GM23338 (cell line): ENCODE measurements around the gene NSD1. TPM values are rescaled to one million over a fixed set of nuclear protein-coding genes. Genes with fewer than 3 reads are reported as not detected.

Experiments
- ATAC-seq: fragments of 200-7000 bp; cut with Tn5 transposase; 3 replicates; pipeline ENCODE4 v1.9.1; 2020
- DNase-seq: peaks from one replicate; pipeline ENCODE4 v3.0.0-alpha.2; 2015; ENCODE audit warnings: low spot score
- H2AFZ ChIP-seq: fragments of 200-600 bp; sonication (generic); 2 replicates; pipeline ENCODE4 v1.8.0; 2016; ENCODE audit warnings: antibody characterized with exemption, mild to moderate bottlenecking, moderate library complexity
- H3F3A ChIP-seq: fragments of 200-600 bp; sonication (generic); replicated peaks from 2 replicates; pipeline ENCODE4 v1.8.0; 2017; ENCODE audit warnings: antibody characterized with exemption, mixed run types, low read depth
- H3K27ac ChIP-seq: fragments of 200-600 bp; sonication (generic); 2 replicates; pipeline ENCODE4 v1.6.1; 2016; ENCODE audit warnings: low read depth
- H3K27me3 ChIP-seq: fragments of 200-600 bp; sonication (generic); 2 replicates; pipeline ENCODE4 v1.8.0; 2016; ENCODE audit warnings: mild to moderate bottlenecking, mixed run types, moderate library complexity; ENCODE audit not compliant: insufficient read depth
- H3K36me3 ChIP-seq: fragments of 200-600 bp; sonication (generic); 2 replicates; pipeline ENCODE4 v1.8.0; 2016; ENCODE audit warnings: mild to moderate bottlenecking; ENCODE audit not compliant: insufficient read depth
- H3K4me1 ChIP-seq: fragments of 200-600 bp; sonication (generic); 2 replicates; pipeline ENCODE4 v1.8.0; 2016; ENCODE audit warnings: mild to moderate bottlenecking, moderate library complexity; ENCODE audit not compliant: insufficient read depth
- H3K4me2 ChIP-seq: fragments of 200-600 bp; sonication (generic); 2 replicates; pipeline ENCODE4 v1.7.1; 2017; ENCODE audit warnings: mixed run types
- H3K4me3 ChIP-seq: fragments of 200-600 bp; sonication (generic); 2 replicates; pipeline ENCODE4 v1.6.1; 2016; ENCODE audit warnings: mixed run types
- H3K79me2 ChIP-seq: fragments of 200-600 bp; sonication (generic); replicated peaks from 2 replicates; pipeline ENCODE4 v1.8.0; 2017; ENCODE audit warnings: mild to moderate bottlenecking; ENCODE audit not compliant: insufficient read depth
- H3K9me2 ChIP-seq: fragments of 200-600 bp; sonication (generic); 2 replicates; pipeline ENCODE4 v1.8.0; 2017; ENCODE audit not compliant: insufficient read depth
- H4K20me1 ChIP-seq: fragments of 200-600 bp; sonication (generic); replicated peaks from 2 replicates; pipeline ENCODE4 v1.8.0; 2017; ENCODE audit warnings: mild to moderate bottlenecking; ENCODE audit not compliant: insufficient read depth
- H3K27ac Mint-ChIP-seq: 2 replicates; pipeline ENCODE4 v1.8.0; 2020; ENCODE audit warnings: inconsistent platforms, mild to moderate bottlenecking, moderate library complexity, mixed read lengths
- H3K27me3 Mint-ChIP-seq: 3 replicates; pipeline ENCODE4 v1.8.0; 2022; ENCODE audit warnings: low read depth, mild to moderate bottlenecking, moderate library complexity, mixed read lengths, inconsistent platforms; ENCODE audit not compliant: insufficient read depth, poor library complexity
- H3K36me3 Mint-ChIP-seq: 3 replicates; pipeline ENCODE4 v1.8.0; 2021; ENCODE audit warnings: low read depth, mild to moderate bottlenecking, inconsistent platforms, moderate library complexity, mixed read lengths
- H3K4me1 Mint-ChIP-seq: 3 replicates; pipeline ENCODE4 v1.8.0; 2020; ENCODE audit warnings: mild to moderate bottlenecking, inconsistent platforms, mixed read lengths
- H3K4me3 Mint-ChIP-seq: 3 replicates; pipeline ENCODE4 v1.8.0; 2021; ENCODE audit warnings: moderate library complexity, mild to moderate bottlenecking, inconsistent platforms, mixed read lengths
- H3K9me3 Mint-ChIP-seq: 3 replicates; pipeline ENCODE4 v1.8.0; 2020; ENCODE audit warnings: moderate library complexity, mild to moderate bottlenecking, inconsistent platforms, mixed read lengths
- JUNB ChIP-seq: IDR thresholded peaks from one replicate; pipeline ENCODE4 v1.6.1; 2016; ENCODE audit warnings: antibody characterized with exemption; ENCODE audit not compliant: unreplicated experiment
- NANOG ChIP-seq: IDR thresholded peaks from 2 replicates; pipeline ENCODE4 v1.6.1; 2016; ENCODE audit warnings: antibody characterized with exemption, borderline replicate concordance
- POLR2AphosphoS5 ChIP-seq: IDR thresholded peaks from 2 replicates; pipeline ENCODE4 v1.6.1; 2016; ENCODE audit warnings: antibody characterized with exemption, low read depth
- REST ChIP-seq: IDR thresholded peaks from one replicate; pipeline ENCODE4 v1.6.1; 2018; ENCODE audit warnings: antibody characterized with exemption; ENCODE audit not compliant: unreplicated experiment
- long read RNA-seq: library from polyadenylated mRNA; unstranded; transcript quantifications from one replicate; pipeline ENCODE4 v2.0.0, GENCODE V29; 2020; ENCODE audit not compliant: unreplicated experiment
- polyA plus RNA-seq: library from polyadenylated mRNA; unstranded; fragments of >200 nt; fragmentation: Nextera tagmentation; extraction: Ambion mirVana; gene quantifications from 2 replicates; pipeline ENCODE4 v1.2.1, GENCODE V29; 2016
- total RNA-seq: library from RNA; depleted of rRNA; stranded (reverse); fragments of >200 nt; shearing (Covaris generic); gene quantifications from 2 replicates; pipeline ENCODE4 v1.2.3, GENCODE V29; 2014; rRNA removed
- TF ChIP-seq, protein P1 (sequence below): IDR thresholded peaks from 2 replicates; pipeline ENCODE4 v1.6.1; 2016; ENCODE audit warnings: antibody characterized with exemption

The NSD1 gene, protein sequence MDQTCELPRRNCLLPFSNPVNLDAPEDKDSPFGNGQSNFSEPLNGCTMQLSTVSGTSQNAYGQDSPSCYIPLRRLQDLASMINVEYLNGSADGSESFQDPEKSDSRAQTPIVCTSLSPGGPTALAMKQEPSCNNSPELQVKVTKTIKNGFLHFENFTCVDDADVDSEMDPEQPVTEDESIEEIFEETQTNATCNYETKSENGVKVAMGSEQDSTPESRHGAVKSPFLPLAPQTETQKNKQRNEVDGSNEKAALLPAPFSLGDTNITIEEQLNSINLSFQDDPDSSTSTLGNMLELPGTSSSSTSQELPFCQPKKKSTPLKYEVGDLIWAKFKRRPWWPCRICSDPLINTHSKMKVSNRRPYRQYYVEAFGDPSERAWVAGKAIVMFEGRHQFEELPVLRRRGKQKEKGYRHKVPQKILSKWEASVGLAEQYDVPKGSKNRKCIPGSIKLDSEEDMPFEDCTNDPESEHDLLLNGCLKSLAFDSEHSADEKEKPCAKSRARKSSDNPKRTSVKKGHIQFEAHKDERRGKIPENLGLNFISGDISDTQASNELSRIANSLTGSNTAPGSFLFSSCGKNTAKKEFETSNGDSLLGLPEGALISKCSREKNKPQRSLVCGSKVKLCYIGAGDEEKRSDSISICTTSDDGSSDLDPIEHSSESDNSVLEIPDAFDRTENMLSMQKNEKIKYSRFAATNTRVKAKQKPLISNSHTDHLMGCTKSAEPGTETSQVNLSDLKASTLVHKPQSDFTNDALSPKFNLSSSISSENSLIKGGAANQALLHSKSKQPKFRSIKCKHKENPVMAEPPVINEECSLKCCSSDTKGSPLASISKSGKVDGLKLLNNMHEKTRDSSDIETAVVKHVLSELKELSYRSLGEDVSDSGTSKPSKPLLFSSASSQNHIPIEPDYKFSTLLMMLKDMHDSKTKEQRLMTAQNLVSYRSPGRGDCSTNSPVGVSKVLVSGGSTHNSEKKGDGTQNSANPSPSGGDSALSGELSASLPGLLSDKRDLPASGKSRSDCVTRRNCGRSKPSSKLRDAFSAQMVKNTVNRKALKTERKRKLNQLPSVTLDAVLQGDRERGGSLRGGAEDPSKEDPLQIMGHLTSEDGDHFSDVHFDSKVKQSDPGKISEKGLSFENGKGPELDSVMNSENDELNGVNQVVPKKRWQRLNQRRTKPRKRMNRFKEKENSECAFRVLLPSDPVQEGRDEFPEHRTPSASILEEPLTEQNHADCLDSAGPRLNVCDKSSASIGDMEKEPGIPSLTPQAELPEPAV (N-terminal part only)
- total RNA-seq (85.9 and 106 TPM in 2 replicates), polyA plus RNA-seq (82.5 and 96.4 TPM in 2 replicates)
- long read RNA-seq, partial matches to known transcripts = 14 of 34 reads
- long read RNA-seq, other reads (novel, unspliced or antisense) = 16 of 34 reads

DNA sequence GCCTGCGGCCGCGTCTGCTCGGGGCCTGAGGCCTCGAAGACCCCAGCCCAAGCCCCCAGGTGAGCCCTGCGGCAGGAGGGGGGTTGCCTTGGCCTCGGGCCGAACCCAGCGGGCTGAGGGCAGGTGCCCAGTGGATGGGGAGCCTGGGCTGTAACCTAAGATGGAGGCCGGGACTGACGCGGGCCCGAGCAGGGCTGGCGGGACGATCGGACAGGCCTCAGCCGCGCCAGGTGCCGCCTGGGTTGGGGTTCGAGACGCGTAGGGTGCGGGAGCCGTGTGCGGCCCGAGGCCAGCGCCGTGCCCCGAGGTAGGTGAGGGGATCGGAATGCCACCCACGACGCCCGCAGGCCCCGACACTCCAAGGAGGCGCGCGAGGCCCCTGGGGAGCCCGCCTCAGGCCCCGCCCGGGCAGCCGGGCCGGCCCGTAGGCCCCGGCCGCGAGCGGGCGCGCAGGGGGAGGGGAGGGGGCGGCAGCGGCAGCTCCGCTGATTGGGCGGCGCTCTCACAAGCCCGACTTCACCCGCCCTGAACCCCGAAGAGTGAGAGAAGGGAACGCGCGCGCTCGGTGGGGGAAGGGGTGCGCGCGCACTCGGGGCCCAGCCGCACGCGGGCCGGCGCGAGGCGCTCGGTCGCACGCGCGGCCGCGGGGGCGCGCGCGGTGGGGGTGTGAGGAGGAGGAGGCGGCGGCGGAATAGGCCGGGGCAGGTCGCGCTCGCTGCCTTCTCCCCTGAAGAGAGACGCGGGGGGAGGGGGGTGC is at the start of gene NSD1:
NSD1 (plus strand) TSS at position 678 of the 757 bp plus-strand sequence. CDS start 1,331 bp downstream, outside the sequence.
- TF ChIP-seq REST (no peak), POLR2AphosphoS5 (peak; percentile 40)
- ATAC-seq (peak; percentile 46), DNase-seq (peak; percentile 98)
- Histone ChIP-seq H2AFZ (no peak within 1 kb of the TSS), H3F3A (peaks cover 14% of the 10 kb centered on the region; the same call in 1 of the 2 replicates), H3K4me2 (peak within 1 kb of the TSS; percentile 97), H3K4me3 (peak within 1 kb of the TSS; percentile 94), H3K9me2 (no peaks in the 10 kb centered on the region; the same call in 1 of the 2 replicates), H4K20me1 (peaks cover 32% of the 10 kb centered on the region), H3K27ac (peak within 1 kb of the TSS; percentile 100), H3K4me1 (peaks cover 41% of the 10 kb centered on the region), H3K27me3 (no peaks in the 10 kb centered on the region), H3K79me2 (peaks cover 55% of the 10 kb centered on the region), H3K36me3 (peaks cover 30% of the 10 kb centered on the region)
- Mint-ChIP-seq H3K27me3 (peaks cover 17% of the 10 kb centered on the region), H3K9me3 (no peaks in the 10 kb centered on the region; the same call in 2 of the 3 replicates), H3K4me3 (peak within 1 kb of the TSS; percentile 90), H3K36me3 (peaks cover 43% of the 10 kb centered on the region), H3K4me1 (peaks cover 46% of the 10 kb centered on the region), H3K27ac (peak within 1 kb of the TSS; percentile 97)

GRCh38 chr5:177084175-177084574 is 49.4 kb upstream of the NSD1 start:
- Mint-ChIP-seq H3K9me3 (no peaks in the 10 kb centered on the region), H3K4me3 (no peak overlapping the region), H3K27ac (no peak overlapping the region), H3K36me3 (peaks cover 10% of the 10 kb centered on the region; the same call in 2 of the 3 replicates), H3K27me3 (peaks cover 6% of the 10 kb centered on the region), H3K4me1 (peaks cover 31% of the 10 kb centered on the region)
- Histone ChIP-seq H3K27ac (no peak overlapping the region), H4K20me1 (peaks cover 3% of the 10 kb centered on the region; the same call in 1 of the 2 replicates), H3K9me2 (no peaks in the 10 kb centered on the region), H3K4me1 (peaks cover 24% of the 10 kb centered on the region), H3K4me3 (no peak overlapping the region), H3F3A (peaks cover 17% of the 10 kb centered on the region), H3K79me2 (peaks cover 19% of the 10 kb centered on the region), H3K4me2 (no peak overlapping the region), H2AFZ (peak overlapping the region; percentile 48; the same call in 1 of the 2 replicates), H3K36me3 (no peaks in the 10 kb centered on the region), H3K27me3 (no peaks in the 10 kb centered on the region)
- TF ChIP-seq, protein P1, sequence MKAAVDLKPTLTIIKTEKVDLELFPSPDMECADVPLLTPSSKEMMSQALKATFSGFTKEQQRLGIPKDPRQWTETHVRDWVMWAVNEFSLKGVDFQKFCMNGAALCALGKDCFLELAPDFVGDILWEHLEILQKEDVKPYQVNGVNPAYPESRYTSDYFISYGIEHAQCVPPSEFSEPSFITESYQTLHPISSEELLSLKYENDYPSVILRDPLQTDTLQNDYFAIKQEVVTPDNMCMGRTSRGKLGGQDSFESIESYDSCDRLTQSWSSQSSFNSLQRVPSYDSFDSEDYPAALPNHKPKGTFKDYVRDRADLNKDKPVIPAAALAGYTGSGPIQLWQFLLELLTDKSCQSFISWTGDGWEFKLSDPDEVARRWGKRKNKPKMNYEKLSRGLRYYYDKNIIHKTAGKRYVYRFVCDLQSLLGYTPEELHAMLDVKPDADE = no peak
- TF ChIP-seq JUNB (no peak), NANOG (no peak)
- no peak for ATAC-seq
- no peak for DNase-seq
